Adipose tissue (tissue), 3 donors: Measurements from ENCODE around the gene THAP2. TPM values are rescaled to one million over a fixed set of nuclear protein-coding genes. Genes with fewer than 3 reads are reported as not detected.

Source experiments
- polyA plus RNA-seq, 3 donors: library from polyadenylated mRNA; stranded (reverse); fragments of 200-250 nt; gene quantifications; one replicate each; pipeline ENCODE4 v1.2.3, GENCODE V29; 2013
- donor health status: healthy with polysubstance abuse.
- donor health status: Bipolar disorder and iron deficiency.
- donor health status: healthy.

Gene THAP2
- polyA plus RNA-seq, 3 donors, result 1.6 to 20.6 (median 6.2) TPM

Other genes with a start within 250 kb of the THAP2 start
- gene LGR5, start 224.5 kb upstream of the THAP2 start, polyA plus RNA-seq, result under 1 TPM in 2 of 3 donors, not detected in 1; 0.03 to 0.16 TPM
- 10 to 100 TPM in 1 of 3 donors, 1 to 10 TPM in 2; 9.0 to 15.9 (median 9.0) TPM for gene ZFC3H1, start 453 bp upstream of the THAP2 start, polyA plus RNA-seq
- 10 to 100 TPM in 1 of 3 donors, 1 to 10 TPM in 2; 5.8 to 11.0 (median 8.0) TPM for gene TMEM19, start 21.8 kb downstream of the THAP2 start, polyA plus RNA-seq
- gene RAB21, start 90.6 kb downstream of the THAP2 start, polyA plus RNA-seq, result 10 to 100 TPM in 2 of 3 donors, 1 to 10 TPM in 1; 8.6 to 40.5 (median 29.9) TPM
- 10 to 100 TPM; 23.7 to 32.3 (median 26.2) TPM for gene TBC1D15, start 175.5 kb downstream of the THAP2 start, polyA plus RNA-seq